HG02981 (cell line): ENCODE results near the gene RNU5B-1.
"Not testable (repeated sequence)": the region's sequence is repeated elsewhere in the genome, so short reads cannot be mapped to it uniquely, and the experiment has no call there.

Source experiments
- ATAC-seq: cut with Tn5 transposase; IDR thresholded peaks from one replicate; pipeline ENCODE4 v1.9.1; 2021; ENCODE audit warnings: mild to moderate bottlenecking, moderate library complexity; ENCODE audit not compliant: unreplicated experiment

The RNU5B-1 gene

DNA sequence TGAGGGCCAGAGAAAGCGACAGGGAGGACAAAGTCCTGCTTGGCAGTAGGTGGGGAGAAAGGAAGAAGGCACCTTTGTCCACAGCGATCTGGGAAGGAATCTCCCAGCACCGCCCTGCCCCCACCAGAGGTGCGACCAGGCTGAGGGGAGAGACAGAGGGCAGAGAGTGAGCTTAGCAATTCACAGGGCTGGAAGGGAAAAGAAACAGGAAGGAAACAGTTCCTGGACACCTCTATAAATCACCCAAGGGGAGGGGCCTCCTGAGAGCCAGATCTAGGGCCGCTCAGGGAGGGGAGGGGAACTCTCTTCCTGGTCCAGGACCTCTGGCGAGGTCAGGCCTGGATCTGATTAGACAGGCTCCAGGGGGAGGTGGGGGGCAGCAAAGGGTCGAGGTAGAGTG, 35.4 kb downstream of the RNU5B-1 start:
- ATAC-seq = no peak

GRCh38 chr15:65342493-65342892, 38.0 kb downstream of the RNU5B-1 start:
- no peak for ATAC-seq

DNA sequence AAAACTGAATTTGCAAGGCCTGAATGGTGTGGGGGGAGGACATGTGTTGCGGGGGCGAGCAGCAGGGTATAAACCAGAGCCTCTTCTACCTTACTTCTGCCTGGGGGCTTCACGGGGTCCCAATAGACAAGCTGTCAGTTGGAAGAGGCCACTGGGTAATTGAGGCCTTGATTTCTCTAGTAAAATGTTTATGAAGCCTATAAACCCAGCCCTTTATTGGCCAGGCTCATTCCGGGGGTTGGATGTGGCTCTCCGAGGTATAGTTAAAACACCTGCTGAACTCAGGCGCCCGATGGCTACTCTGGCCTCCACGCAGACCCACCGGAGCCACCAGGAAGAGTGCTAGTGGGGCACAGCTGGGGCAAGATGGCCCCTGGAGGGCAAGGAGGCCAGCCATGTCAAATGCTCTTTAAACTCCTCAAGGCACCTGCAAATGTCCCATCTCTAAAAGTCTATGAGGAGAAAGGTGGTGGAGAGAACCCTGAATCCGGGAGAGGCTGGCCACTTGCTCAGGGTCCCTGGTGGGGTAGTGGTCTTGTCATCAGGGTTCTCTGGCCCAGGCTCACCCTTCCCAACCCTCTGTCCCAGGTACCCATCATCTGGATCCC, 39.0 kb downstream of the RNU5B-1 start:
- no peak for ATAC-seq

- no peak for ATAC-seq
These were observed 39.9 kb downstream of the RNU5B-1 start for GRCh38 chr15:65344214-65344913.

DNA sequence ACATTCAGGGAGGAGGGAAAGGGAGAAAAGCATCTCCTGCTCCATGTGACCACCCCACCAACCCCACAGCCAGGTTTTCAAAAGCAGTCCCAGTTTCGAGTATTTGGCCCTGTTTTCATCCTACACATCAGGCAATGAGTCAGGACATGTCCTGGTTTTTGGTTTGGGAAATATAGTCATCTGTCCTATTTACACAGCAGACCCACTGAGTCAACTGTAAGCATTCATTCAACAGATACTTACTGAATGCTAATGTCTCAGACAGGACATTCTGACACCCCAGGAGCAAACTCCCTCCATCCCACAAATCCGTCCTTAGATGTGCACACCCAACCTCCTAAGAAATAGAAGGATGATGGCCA, 40.4 kb downstream of the RNU5B-1 start:
- ATAC-seq = no peak

DNA sequence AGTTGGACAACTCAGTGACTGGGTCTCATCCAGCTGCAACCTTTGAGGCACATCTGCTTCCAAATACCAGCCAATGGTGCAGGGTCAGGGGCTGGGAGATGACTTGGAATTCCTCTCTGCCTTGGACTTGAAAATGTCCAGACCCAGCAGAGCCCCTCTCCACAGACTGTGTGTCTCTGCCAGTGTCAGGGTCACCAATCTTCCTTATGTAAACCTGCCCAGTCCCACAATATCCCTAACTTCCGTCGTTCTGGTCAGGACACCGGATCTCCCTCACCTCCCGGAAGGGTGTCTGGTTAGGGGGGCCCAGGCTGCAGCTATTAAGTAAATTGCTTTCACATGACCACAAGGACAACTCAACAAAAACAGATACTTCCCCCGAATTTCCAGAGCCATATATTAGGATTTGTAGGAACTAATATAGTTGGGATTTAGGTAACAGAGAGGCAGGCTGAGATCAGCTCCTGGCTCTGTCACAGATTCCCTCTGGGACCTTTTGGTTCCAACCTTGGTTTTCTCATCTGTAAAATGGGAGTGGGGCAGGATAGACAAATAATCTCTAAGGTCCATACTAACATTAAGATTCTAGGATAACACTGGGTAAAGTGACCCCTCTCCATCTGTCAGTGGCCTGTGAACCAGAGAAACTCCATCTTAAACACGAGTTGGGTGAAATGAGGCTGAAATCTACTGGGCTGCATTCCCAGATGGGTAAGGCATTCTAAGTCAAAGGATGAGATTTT, 42.5 kb downstream of the RNU5B-1 start:
- ATAC-seq = no peak

DNA sequence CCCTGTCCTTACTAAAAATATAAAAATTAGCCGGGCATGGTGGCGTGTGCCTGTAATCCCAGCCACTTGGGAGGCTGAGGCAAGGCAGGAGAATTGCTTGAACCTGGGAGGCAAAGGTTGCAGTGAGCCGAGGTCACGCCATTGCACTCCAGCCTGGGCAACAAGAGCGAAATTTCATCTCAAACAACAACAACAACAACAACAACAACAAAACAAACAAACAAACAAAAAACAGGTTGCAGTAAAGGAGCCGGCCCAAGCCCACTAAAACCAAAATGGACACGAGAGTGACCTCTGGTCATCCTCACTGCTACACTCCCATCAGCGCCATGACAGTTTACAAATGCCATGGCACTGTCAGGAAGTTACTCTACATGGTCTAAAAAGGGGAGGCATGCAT, 43.3 kb downstream of the RNU5B-1 start:
- ATAC-seq = not testable (repeated sequence)

DNA sequence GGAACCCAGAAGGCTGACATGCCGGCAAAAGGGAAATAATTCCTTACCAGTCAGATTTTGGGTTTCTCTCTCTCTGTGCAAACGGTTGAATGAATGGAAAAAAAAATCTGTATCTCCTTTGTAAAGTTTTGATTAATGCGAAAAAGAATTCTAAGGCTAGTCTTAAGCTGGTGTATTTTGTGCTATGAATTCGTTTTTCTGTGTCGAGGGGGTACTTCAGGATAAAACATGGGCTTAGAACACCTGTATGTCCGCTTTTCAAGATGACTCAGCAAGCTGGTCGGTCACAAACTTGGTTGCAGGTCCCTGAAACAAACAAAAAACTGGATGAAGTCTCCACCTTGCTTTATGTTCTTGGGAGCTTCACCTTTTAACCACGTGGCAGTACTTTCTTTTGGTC, 44.9 kb downstream of the RNU5B-1 start:
- ATAC-seq = no peak

DNA sequence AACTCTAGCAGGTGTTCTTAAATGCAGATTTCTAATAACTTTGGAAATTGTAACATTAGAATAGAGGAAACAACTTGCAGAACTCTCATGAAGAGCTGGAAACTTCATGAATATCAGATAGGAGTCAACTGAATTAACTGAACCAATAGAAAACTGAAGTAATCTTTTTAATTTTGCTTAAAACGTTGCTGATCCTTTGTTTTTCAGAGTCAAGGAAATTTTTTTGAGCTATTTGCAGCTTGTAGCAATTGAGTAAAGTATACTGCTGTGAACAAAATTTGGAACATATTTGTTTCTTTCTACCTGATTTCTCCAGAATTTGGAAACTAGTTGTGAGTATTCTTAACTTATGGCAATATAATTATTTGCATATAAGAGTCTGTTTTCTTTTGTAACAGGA, 47.5 kb downstream of the RNU5B-1 start:
- ATAC-seq = not testable (repeated sequence)
